Measurements from ENCODE around the gene CTNNA3. TPM values are rescaled to one million over a fixed set of nuclear protein-coding genes. Genes with fewer than 3 reads are reported as not detected.

CTNNA3 gene
- total RNA-seq, 1 donor from 2014 or later: 159 TPM

DNA sequence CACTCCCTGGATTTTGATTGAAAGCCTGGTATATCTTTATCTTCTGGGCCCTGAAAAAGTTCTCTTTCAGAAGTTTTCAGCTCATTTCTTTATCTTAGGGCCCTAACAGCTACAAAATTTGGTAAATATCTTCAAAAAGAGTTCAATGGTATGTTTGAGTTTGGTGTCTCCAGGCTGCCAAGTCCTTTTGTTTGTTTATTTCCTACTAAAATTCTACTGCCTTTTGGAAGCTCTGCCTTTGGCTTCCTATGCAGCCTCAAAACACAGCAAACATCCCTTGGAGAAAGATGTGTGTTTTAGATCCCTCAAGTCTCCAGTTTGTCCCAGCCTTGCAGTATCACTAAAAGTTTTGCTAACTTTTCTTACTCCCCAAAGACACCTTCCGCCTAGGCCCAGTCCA is 623.3 kb downstream of the CTNNA3 start:
- DNase-seq: no peak
- Histone ChIP-seq H3K9me3 (replicated peaks) (no peaks in the 10 kb centered on the region), H3K27me3 (ENCODE audit: low read depth) (no peaks in the 10 kb centered on the region), H3K4me3 (no peak overlapping the region), H3K36me3 (no peaks in the 10 kb centered on the region), H3K27ac (replicated peaks) (no peak overlapping the region), H3K4me1 (peaks cover 8% of the 10 kb centered on the region)
- intact Hi-C loops (cut with micrococcal nuclease): no loop called here
- TF ChIP-seq CTCF (IDR thresholded peaks at IDR 0.05; ENCODE audit: borderline replicate concordance): no peak

- H3K36me3 ChIP-seq: no peaks in the 10 kb centered on the region
- TF ChIP-seq CTCF (IDR thresholded peaks at IDR 0.05; ENCODE audit: borderline replicate concordance): no peak
These were observed 645.6 kb downstream of the CTNNA3 start for GRCh38 chr10:67050415-67050814.

DNA sequence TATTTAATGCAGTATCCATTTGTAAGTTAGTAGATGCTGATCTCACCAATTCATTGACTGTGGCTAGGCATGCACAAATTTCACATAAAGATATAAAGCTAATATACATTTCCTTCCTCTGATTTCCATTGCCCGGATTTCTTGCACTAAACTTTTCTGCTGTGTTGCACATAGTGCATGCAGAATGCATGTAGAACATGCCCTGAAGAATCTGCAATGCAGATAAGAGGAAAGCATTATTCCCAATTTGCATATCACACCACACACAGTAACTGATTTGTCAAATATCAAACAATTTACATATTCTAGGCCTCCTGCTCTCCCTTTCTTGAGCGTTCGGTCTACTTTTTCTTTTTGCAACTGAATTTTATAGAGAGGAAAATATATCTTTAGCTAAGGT is 646.0 kb downstream of the CTNNA3 start:
- no peak overlapping the region for H3K27ac ChIP-seq (replicated peaks)
- intact Hi-C loops (cut with micrococcal nuclease): no loop called here
- H3K4me3 ChIP-seq: no peak overlapping the region
- H3K4me1 ChIP-seq: no peaks in the 10 kb centered on the region
- no peak for TF ChIP-seq CTCF (IDR thresholded peaks at IDR 0.05; ENCODE audit: borderline replicate concordance)
- H3K27me3 ChIP-seq (ENCODE audit: low read depth): no peaks in the 10 kb centered on the region
- H3K36me3 ChIP-seq: no peaks in the 10 kb centered on the region
- no peaks in the 10 kb centered on the region for H3K9me3 ChIP-seq (replicated peaks)
- DNase-seq: no peak

More at GRCh38 chr10:67050415-67050814, 645.6 kb downstream of the CTNNA3 start:
- Histone ChIP-seq H3K27me3 (ENCODE audit: low read depth) (no peaks in the 10 kb centered on the region), H3K4me3 (no peak overlapping the region), H3K27ac (replicated peaks) (no peak overlapping the region), H3K9me3 (replicated peaks) (no peaks in the 10 kb centered on the region), H3K4me1 (no peaks in the 10 kb centered on the region)
- intact Hi-C loops (cut with micrococcal nuclease): no loop called here
- no peak for DNase-seq

GRCh38 chr10:67046507-67046906 is 649.5 kb downstream of the CTNNA3 start:
- H3K9me3 ChIP-seq (replicated peaks): no peaks in the 10 kb centered on the region
- H3K36me3 ChIP-seq: no peaks in the 10 kb centered on the region
- no peak overlapping the region for H3K27ac ChIP-seq (replicated peaks)
- DNase-seq: no peak
- no peaks in the 10 kb centered on the region for H3K27me3 ChIP-seq (ENCODE audit: low read depth)
- H3K4me1 ChIP-seq: no peaks in the 10 kb centered on the region
- intact Hi-C loops (cut with micrococcal nuclease): no loop called here
- H3K4me3 ChIP-seq: no peak overlapping the region
- no peak for TF ChIP-seq CTCF (IDR thresholded peaks at IDR 0.05; ENCODE audit: borderline replicate concordance)

- TF ChIP-seq CTCF (IDR thresholded peaks at IDR 0.05; ENCODE audit: borderline replicate concordance): no peak
- H3K36me3 ChIP-seq: no peaks in the 10 kb centered on the region
- H3K9me3 ChIP-seq (replicated peaks): no peaks in the 10 kb centered on the region
- intact Hi-C loops (cut with micrococcal nuclease): no loop called here
- H3K27ac ChIP-seq (replicated peaks): no peak overlapping the region
- no peak overlapping the region for H3K4me3 ChIP-seq
- no peaks in the 10 kb centered on the region for H3K27me3 ChIP-seq (ENCODE audit: low read depth)
- no peak for DNase-seq
- no peaks in the 10 kb centered on the region for H3K4me1 ChIP-seq
These were observed 650.6 kb downstream of the CTNNA3 start for GRCh38 chr10:67045404-67045803.

DNA sequence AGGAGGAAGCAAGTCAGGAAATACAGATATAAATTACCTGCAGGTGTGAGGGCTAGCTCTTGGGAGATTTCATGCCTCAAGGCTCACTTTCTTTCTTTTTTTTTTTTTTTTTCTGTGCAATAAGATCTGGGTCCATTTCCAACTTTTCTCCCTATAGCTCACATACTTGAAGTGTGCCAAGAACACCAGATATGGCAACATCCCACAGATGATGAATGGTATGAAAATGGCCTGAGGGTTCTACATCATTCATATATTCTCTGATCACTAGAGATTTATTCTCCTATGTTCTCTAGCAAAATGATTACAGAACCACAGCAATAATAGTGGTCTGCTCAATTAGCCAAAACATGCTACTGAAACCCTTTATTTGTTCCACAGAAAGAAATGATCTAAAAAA is 653.0 kb downstream of the CTNNA3 start:
- no peaks in the 10 kb centered on the region for H3K4me1 ChIP-seq
- no peak overlapping the region for H3K4me3 ChIP-seq
- no peaks in the 10 kb centered on the region for H3K9me3 ChIP-seq (replicated peaks)
- DNase-seq: no peak
- no peaks in the 10 kb centered on the region for H3K36me3 ChIP-seq
- no peak for TF ChIP-seq CTCF (IDR thresholded peaks at IDR 0.05; ENCODE audit: borderline replicate concordance)
- no peaks in the 10 kb centered on the region for H3K27me3 ChIP-seq (ENCODE audit: low read depth)
- H3K27ac ChIP-seq (replicated peaks): no peak overlapping the region
- intact Hi-C loops (cut with micrococcal nuclease): no loop called here
